ENCODE measurements around the gene SLC25A2. TPM values are rescaled to one million over a fixed set of nuclear protein-coding genes. Genes with fewer than 3 reads are reported as not detected.
A peak's percentile ranks its signal among the peaks of the same experiment; 100 is the strongest.
"Not testable (repeated sequence)": the region's sequence is repeated elsewhere in the genome, so short reads cannot be mapped to it uniquely, and the experiment has no call there.

The SLC25A2 gene
- total RNA-seq, 1 donor from 2014 or later: 0.92 TPM

GRCh38 chr5:141343242-141343952 is 39.5 kb upstream of the SLC25A2 start, which contains the start of gene PCDHGA3:
Gene PCDHGA3, plus strand, starts transcription at chr5:141343829. Its CDS starts 205 bp downstream, at chr5:141344034.
- Mint-ChIP-seq H3K36me3 (no peaks in the 10 kb centered on the region), H3K27me3 (no peaks in the 10 kb centered on the region), H3K4me1 (ENCODE audit: unreplicated experiment) (no peaks in the 10 kb centered on the region), H3K9me3 (peaks cover 16% of the 10 kb centered on the region), H3K27ac (no peak within 1 kb of the TSS), H3K4me3 (peak within 1 kb of the TSS; percentile 84)
- DNase-seq (ENCODE audit: extremely low spot score, unreplicated experiment): no peak
- TF ChIP-seq, protein P1, sequence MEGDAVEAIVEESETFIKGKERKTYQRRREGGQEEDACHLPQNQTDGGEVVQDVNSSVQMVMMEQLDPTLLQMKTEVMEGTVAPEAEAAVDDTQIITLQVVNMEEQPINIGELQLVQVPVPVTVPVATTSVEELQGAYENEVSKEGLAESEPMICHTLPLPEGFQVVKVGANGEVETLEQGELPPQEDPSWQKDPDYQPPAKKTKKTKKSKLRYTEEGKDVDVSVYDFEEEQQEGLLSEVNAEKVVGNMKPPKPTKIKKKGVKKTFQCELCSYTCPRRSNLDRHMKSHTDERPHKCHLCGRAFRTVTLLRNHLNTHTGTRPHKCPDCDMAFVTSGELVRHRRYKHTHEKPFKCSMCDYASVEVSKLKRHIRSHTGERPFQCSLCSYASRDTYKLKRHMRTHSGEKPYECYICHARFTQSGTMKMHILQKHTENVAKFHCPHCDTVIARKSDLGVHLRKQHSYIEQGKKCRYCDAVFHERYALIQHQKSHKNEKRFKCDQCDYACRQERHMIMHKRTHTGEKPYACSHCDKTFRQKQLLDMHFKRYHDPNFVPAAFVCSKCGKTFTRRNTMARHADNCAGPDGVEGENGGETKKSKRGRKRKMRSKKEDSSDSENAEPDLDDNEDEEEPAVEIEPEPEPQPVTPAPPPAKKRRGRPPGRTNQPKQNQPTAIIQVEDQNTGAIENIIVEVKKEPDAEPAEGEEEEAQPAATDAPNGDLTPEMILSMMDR (conservative IDR thresholded peaks at IDR 0.05): peak; percentile 39

DNA sequence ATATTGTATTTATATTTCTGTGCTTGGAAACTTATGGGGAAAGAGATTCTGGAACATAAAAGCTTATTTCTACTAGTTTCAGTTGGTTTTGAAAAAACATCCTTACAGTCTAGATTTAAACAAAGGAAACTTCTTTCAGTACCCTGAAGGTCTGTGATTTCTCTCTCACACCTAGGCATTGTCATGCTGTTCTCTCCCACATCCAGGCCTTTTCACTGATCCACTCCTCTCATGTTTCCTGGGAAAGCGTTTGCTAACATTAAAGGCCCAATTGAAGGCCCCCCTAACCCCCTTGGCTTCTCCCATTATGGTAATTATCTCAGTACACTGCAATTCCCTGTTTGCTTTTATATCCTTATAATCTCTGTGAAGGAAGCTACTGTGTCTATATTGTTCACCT is 38.9 kb upstream of the SLC25A2 start:
- no peak for DNase-seq (ENCODE audit: extremely low spot score, unreplicated experiment)
- Mint-ChIP-seq H3K4me3 (no peak overlapping the region), H3K9me3 (peaks cover 21% of the 10 kb centered on the region), H3K36me3 (no peaks in the 10 kb centered on the region), H3K27ac (no peak overlapping the region), H3K27me3 (no peaks in the 10 kb centered on the region), H3K4me1 (ENCODE audit: unreplicated experiment) (no peaks in the 10 kb centered on the region)
- TF ChIP-seq, protein P1 (conservative IDR thresholded peaks at IDR 0.05): no peak

GRCh38 chr5:141340781-141341354 is 37.0 kb upstream of the SLC25A2 start:
- H3K27me3 Mint-ChIP-seq; DNase-seq (ENCODE audit: extremely low spot score, unreplicated experiment); H3K36me3 Mint-ChIP-seq; H3K27ac Mint-ChIP-seq; H3K4me1 Mint-ChIP-seq (ENCODE audit: unreplicated experiment); H3K4me3 Mint-ChIP-seq: not testable (repeated sequence)
- peaks cover 16% of the 10 kb centered on the region for H3K9me3 Mint-ChIP-seq

- TF ChIP-seq, protein P1 (conservative IDR thresholded peaks at IDR 0.05): peak; percentile 46
- Mint-ChIP-seq H3K36me3 (no peaks in the 10 kb centered on the region), H3K27ac (no peak within 1 kb of the TSS), H3K9me3 (peaks cover 11% of the 10 kb centered on the region), H3K4me3 (no peak within 1 kb of the TSS), H3K27me3 (no peaks in the 10 kb centered on the region), H3K4me1 (ENCODE audit: unreplicated experiment) (no peaks in the 10 kb centered on the region)
- DNase-seq (ENCODE audit: extremely low spot score, unreplicated experiment): no peak
These were observed 34.9 kb upstream of the SLC25A2 start, which contains the start of gene PCDHGA2 for GRCh38 chr5:141338538-141339306. Gene PCDHGA2, plus strand, starts transcription at chr5:141338760.

DNA sequence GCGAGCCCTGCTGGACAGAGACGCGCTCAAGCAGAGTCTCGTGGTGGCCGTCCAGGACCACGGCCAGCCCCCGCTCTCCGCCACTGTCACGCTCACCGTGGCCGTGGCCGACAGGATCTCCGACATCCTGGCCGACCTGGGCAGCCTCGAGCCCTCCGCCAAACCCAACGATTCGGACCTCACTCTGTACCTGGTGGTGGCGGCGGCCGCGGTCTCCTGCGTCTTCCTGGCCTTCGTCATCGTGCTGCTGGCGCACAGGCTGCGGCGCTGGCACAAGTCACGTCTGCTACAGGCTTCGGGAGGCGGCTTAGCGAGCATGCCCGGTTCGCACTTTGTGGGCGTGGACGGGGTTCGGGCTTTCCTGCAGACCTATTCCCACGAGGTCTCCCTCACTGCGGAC is 28.7 kb upstream of the SLC25A2 start:
- H3K4me3 Mint-ChIP-seq; H3K27ac Mint-ChIP-seq; DNase-seq (ENCODE audit: extremely low spot score, unreplicated experiment); H3K4me1 Mint-ChIP-seq (ENCODE audit: unreplicated experiment); H3K36me3 Mint-ChIP-seq; H3K9me3 Mint-ChIP-seq; H3K27me3 Mint-ChIP-seq: not testable (repeated sequence)

DNA sequence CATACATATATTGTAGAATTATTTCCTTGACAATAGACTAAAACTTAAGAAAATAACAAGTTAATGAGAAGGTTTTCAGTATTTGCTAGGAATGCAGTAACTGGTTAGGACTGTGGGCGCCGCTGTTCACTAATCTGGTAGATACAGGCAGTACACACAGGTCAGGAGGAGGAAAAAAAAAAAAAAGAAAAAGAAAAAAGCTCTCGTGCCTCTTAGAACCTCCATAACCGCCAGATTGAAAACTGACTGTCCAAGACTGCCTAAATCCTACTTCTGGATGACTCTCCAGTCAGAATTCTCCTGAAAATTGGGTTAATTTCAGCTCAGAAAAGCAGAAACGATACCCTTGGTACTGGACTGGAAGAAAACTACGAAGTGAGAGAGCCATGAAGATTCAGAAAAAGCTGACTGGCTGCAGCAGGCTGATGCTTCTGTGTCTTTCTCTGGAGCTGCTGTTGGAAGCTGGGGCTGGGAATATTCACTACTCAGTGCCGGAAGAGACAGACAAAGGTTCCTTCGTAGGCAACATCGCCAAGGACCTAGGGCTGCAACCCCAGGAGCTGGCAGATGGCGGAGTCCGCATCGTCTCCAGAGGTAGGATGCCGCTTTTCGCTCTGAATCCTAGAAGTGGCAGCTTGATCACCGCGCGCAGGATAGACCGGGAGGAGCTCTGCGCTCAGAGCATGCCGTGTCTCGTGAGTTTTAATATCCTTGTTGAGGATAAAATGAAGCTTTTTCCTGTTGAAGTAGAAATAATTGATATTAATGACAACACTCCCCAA is 26.6 kb upstream of the SLC25A2 start, which contains the start of gene PCDHGA1:
Gene PCDHGA1, plus strand, starts transcription at position 216 of the 782 bp plus-strand sequence.
- H3K36me3 Mint-ChIP-seq: peaks cover 5% of the 10 kb centered on the region
- DNase-seq (ENCODE audit: extremely low spot score, unreplicated experiment): no peak
- H3K27ac Mint-ChIP-seq: no peak within 1 kb of the TSS
- H3K27me3 Mint-ChIP-seq: no peaks in the 10 kb centered on the region
- no peak within 1 kb of the TSS for H3K4me3 Mint-ChIP-seq
- H3K4me1 Mint-ChIP-seq (ENCODE audit: unreplicated experiment): no peaks in the 10 kb centered on the region
- TF ChIP-seq, protein P1 (conservative IDR thresholded peaks at IDR 0.05): peak; percentile 39
- H3K9me3 Mint-ChIP-seq: peaks cover 10% of the 10 kb centered on the region
